Loucy (cell line): Measurements from ENCODE around the gene PPM1L.

ENCODE experiments used
- CTCF ChIP-seq: fragments of 200-600 bp; sonication (generic); conservative IDR thresholded peaks from 2 replicates; pipeline ENCODE4 v1.5.1; 2014; ENCODE audit warnings: mild to moderate bottlenecking, antibody characterized with exemption, low read length
- EZH2phosphoT487 ChIP-seq: fragments of 200-600 bp; IDR thresholded peaks from 2 replicates; pipeline ENCODE4 v1.6.1; 2018; ENCODE audit warnings: antibody characterized with exemption, mild to moderate bottlenecking, moderate library complexity, borderline replicate concordance

GRCh38 chr3:161082063-161082462 lies 326.0 kb downstream of the PPM1L start:
- no peak for TF ChIP-seq CTCF
- TF ChIP-seq EZH2phosphoT487, result no peak
